Measurements from ENCODE around the gene SMAD3. TPM values are rescaled to one million over a fixed set of nuclear protein-coding genes. Genes with fewer than 3 reads are reported as not detected.

SMAD3 gene
- total RNA-seq, 4 donors from 2014 or later = 41.9 to 94.9 (median 56.1) TPM

DNA sequence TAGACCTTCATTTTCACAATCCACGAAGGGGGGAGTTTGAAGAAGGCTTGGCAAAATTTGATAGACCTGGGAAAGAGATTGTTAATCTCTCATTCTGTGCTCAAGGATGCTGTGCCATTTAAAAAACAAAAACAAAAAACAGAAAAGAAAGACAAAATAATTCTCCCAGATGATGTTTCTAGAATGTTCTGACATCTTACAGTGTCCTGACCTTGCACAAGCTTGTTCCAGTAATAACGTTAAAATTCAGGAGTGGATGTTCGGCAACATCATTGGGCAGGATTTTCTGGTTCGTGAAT, 79.9 kb downstream of the SMAD3 start:
- Histone ChIP-seq H3K4me3 (no peak overlapping the region), H3K36me3 (no peaks in the 10 kb centered on the region), H3K4me1 (peaks cover 95% of the 10 kb centered on the region), H3K9me3 (no peaks in the 10 kb centered on the region), H3K27me3 (no peaks in the 10 kb centered on the region), H3K27ac (peak overlapping the region; percentile 59)
- WGBS = 69% methylated on average over 4 of the region's 4 CpGs
- TF ChIP-seq CTCF (IDR thresholded peaks at IDR 0.05) = no peak
- no peak for TF ChIP-seq EP300 (IDR thresholded peaks at IDR 0.05)
- TF ChIP-seq POLR2A (IDR thresholded peaks at IDR 0.05) = no peak
- no peak for TF ChIP-seq POLR2AphosphoS5 (IDR thresholded peaks at IDR 0.05)
- DNase-seq (ENCODE audit: low spot score in 2 of 2) = no peak

- no peaks in the 10 kb centered on the region for H3K27me3 ChIP-seq
- no peak overlapping the region for H3K4me3 ChIP-seq
- peaks cover 96% of the 10 kb centered on the region for H3K4me1 ChIP-seq
- H3K36me3 ChIP-seq = no peaks in the 10 kb centered on the region
- 87% methylated on average over 4 of the region's 4 CpGs for WGBS
- no peaks in the 10 kb centered on the region for H3K9me3 ChIP-seq
- H3K27ac ChIP-seq = peak overlapping the region; percentile 91
- TF ChIP-seq CTCF (IDR thresholded peaks at IDR 0.05) (no peak), POLR2A (IDR thresholded peaks at IDR 0.05) (no peak), POLR2AphosphoS5 (IDR thresholded peaks at IDR 0.05) (no peak), EP300 (IDR thresholded peaks at IDR 0.05) (no peak)
- DNase-seq (ENCODE audit: low spot score in 2 of 2) = no peak
Observed at GRCh38 chr15:67145710-67146109, 80.3 kb downstream of the SMAD3 start.

GRCh38 chr15:67146234-67146633, 80.8 kb downstream of the SMAD3 start:
- no peak overlapping the region for H3K4me3 ChIP-seq
- no peaks in the 10 kb centered on the region for H3K9me3 ChIP-seq
- no peaks in the 10 kb centered on the region for H3K27me3 ChIP-seq
- TF ChIP-seq POLR2A (IDR thresholded peaks at IDR 0.05) (no peak), POLR2AphosphoS5 (IDR thresholded peaks at IDR 0.05) (no peak), EP300 (IDR thresholded peaks at IDR 0.05) (no peak), CTCF (IDR thresholded peaks at IDR 0.05) (no peak)
- no peaks in the 10 kb centered on the region for H3K36me3 ChIP-seq
- WGBS = 41% methylated on average over 6 of the region's 6 CpGs
- peak overlapping the region; percentile 91 for H3K27ac ChIP-seq
- no peak for DNase-seq (ENCODE audit: low spot score in 2 of 2)
- H3K4me1 ChIP-seq = peaks cover 95% of the 10 kb centered on the region

DNA sequence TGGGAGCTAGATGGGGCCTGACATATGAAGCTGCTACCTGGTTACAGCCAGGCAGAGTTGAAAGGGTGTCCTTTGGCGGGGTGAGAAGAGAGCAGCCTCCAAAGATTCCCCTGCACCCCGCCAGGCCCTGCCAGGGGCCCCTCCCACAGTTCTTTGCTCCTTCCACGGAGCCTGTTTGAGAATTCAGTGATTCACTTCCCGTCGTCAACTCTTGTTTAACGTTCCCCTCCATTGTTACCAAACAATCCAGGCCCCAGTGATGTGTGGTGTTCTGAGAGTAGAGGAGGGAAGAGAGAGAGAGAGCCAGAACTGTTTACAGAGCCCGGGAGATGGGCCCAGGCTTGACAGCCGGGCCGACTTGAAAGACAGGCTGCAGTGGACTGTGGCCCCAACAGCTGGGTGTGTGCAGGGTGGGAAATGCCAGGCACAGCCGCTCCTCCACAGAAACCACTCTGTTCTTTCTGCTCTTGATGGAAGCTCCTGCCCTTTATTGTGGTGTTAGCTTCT, 81.5 kb downstream of the SMAD3 start:
- no peak for DNase-seq (ENCODE audit: low spot score in 2 of 2)
- Histone ChIP-seq H3K9me3 (no peaks in the 10 kb centered on the region), H3K27me3 (no peaks in the 10 kb centered on the region), H3K36me3 (no peaks in the 10 kb centered on the region), H3K4me3 (no peak overlapping the region), H3K4me1 (peaks cover 88% of the 10 kb centered on the region), H3K27ac (peak overlapping the region; percentile 91)
- 21% methylated on average over 10 of the region's 10 CpGs for WGBS
- TF ChIP-seq POLR2AphosphoS5 (IDR thresholded peaks at IDR 0.05) (peak in 1 of 3 donors; percentile 27), CTCF (IDR thresholded peaks at IDR 0.05) (no peak), POLR2A (IDR thresholded peaks at IDR 0.05) (no peak)

GRCh38 chr15:67147396-67147949, 82.1 kb downstream of the SMAD3 start:
- no peaks in the 10 kb centered on the region for H3K9me3 ChIP-seq
- peaks cover 82% of the 10 kb centered on the region for H3K4me1 ChIP-seq
- no peaks in the 10 kb centered on the region for H3K36me3 ChIP-seq
- H3K27me3 ChIP-seq = no peaks in the 10 kb centered on the region
- WGBS = 49% methylated on average over 7 of the region's 7 CpGs
- DNase-seq (ENCODE audit: low spot score in 2 of 2) = no peak
- H3K4me3 ChIP-seq = no peak overlapping the region
- TF ChIP-seq POLR2AphosphoS5 (IDR thresholded peaks at IDR 0.05) = no peak
- TF ChIP-seq POLR2A (IDR thresholded peaks at IDR 0.05) = no peak
- no peak for TF ChIP-seq CTCF (IDR thresholded peaks at IDR 0.05)
- TF ChIP-seq EP300 (IDR thresholded peaks at IDR 0.05) = no peak
- H3K27ac ChIP-seq = peak overlapping the region; percentile 91

Data from suprapubic skin (tissue), 4 donors.